AG04449 (cell line): Measurements from ENCODE around the gene SH3PXD2B.
"Not testable (repeated sequence)": the region's sequence is repeated elsewhere in the genome, so short reads cannot be mapped to it uniquely, and the experiment has no call there.

Experiments
- CTCF ChIA-PET: fragments of 350-600 bp; formaldehyde crosslinking; extraction: SDS; loops from one replicate; lab custom pipeline; 2021; ENCODE audit warnings: antibody characterized with exemption; lab: Yijun Ruan, JAX
- POLR2A ChIA-PET: fragments of 400-600, 350-600 bp; formaldehyde crosslinking; extraction: SDS; loops from one replicate; lab custom pipeline; 2020; ENCODE audit warnings: antibody characterized with exemption, inconsistent platforms; lab: Yijun Ruan, JAX
- DNase-seq: peaks from one replicate; pipeline ENCODE4 v3.0.0-alpha.2; 2010; ENCODE audit warnings: low read depth, low spot score
- H3K4me3 ChIP-seq: 2 replicates; pipeline ENCODE4 v1.5.1; 2011; ENCODE audit warnings: low read depth, mild to moderate bottlenecking, control low read depth, low read length
- TF ChIP-seq, protein P1 (sequence below): IDR thresholded peaks from one replicate; pipeline ENCODE4 v1.5.1; 2011; ENCODE audit warnings: mild to moderate bottlenecking, moderate library complexity, low read length, control low read depth, inconsistent platforms; ENCODE audit not compliant: insufficient read depth; ENCODE audit errors: missing control alignments

The SH3PXD2B gene

DNA sequence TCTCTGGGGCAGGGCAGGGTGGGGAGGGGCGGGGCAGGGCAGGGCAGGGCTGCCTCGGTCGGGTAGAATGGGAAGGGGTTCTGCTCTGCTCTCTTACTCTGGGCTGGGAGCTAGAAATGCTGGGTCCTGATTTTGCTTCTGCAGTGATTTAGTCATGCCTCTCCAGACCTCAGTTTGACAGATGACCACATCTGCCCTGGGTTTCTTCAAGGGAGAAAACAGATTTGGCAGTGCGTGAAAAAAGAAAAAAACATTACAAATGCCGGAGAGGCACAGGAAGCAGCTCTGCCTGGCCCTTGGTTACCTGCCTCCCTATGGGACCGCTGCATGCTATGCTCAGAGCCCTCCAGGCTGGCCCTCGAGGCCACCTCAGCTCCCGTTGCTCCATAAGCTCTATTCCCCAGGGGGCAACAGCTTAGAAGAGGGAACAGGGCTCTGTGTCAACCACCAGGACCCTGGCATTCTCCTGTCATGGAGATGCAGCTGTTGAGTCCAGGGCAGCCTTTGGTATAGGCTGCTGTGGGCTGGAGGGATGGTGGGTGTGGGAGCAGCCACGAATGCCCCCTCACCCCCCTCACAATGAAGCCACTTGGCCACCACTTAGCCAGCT is 117.5 kb downstream of the SH3PXD2B start:
- ChIA-PET CTCF (no interaction called here), POLR2A (no interaction called here)
- DNase-seq = no peak
- TF ChIP-seq, protein P1, sequence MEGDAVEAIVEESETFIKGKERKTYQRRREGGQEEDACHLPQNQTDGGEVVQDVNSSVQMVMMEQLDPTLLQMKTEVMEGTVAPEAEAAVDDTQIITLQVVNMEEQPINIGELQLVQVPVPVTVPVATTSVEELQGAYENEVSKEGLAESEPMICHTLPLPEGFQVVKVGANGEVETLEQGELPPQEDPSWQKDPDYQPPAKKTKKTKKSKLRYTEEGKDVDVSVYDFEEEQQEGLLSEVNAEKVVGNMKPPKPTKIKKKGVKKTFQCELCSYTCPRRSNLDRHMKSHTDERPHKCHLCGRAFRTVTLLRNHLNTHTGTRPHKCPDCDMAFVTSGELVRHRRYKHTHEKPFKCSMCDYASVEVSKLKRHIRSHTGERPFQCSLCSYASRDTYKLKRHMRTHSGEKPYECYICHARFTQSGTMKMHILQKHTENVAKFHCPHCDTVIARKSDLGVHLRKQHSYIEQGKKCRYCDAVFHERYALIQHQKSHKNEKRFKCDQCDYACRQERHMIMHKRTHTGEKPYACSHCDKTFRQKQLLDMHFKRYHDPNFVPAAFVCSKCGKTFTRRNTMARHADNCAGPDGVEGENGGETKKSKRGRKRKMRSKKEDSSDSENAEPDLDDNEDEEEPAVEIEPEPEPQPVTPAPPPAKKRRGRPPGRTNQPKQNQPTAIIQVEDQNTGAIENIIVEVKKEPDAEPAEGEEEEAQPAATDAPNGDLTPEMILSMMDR = no peak
- H3K4me3 ChIP-seq = no peak overlapping the region

DNA sequence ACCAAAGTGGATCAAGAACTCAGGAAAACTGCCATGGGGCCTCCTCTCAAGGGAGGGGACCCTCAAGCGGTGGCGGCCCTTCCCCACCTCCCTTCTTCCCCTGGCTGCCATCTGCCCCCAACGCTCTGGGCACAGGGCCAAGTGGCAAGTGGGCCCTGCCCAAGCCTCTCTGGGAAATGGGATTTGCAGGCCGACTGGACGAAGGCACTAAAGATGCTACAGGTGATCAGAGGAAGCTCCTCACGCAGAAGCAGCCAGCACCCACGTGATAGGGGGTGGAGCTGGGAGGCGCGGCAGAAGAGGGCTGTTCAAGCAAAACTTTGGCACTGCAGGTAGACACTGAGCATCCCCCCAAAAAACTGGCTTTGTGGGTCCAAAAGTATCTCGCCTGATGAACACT is 118.1 kb downstream of the SH3PXD2B start:
- ChIA-PET POLR2A (no interaction called here), CTCF (no interaction called here)
- no peak for DNase-seq
- TF ChIP-seq, protein P1 = no peak
- no peak overlapping the region for H3K4me3 ChIP-seq

GRCh38 chr5:172335721-172336120 is 118.6 kb downstream of the SH3PXD2B start:
- TF ChIP-seq, protein P1 = no peak
- no peak overlapping the region for H3K4me3 ChIP-seq
- ChIA-PET CTCF (no interaction called here), POLR2A (no interaction called here)
- no peak for DNase-seq

DNA sequence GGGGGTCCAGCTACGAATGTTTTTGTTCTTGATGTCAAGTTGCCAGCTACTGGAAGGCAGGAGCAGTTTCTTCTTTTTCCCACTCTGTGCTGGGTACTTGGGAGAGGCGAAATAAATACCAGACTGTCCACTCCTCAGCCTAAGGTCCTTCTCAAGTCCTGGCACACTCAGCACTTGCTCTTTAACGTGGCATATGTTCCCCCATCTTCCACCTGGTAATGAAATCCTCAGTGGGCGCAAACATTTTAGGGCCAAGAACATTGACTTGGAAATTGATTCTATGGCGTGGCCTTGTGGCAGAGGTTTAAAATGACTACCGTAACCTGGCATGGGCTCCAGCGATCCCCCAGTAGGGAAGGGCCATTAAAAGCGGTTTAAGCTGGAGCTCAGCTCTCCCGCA is 119.7 kb downstream of the SH3PXD2B start:
- H3K4me3 ChIP-seq = no peak overlapping the region
- ChIA-PET POLR2A (no interaction called here), CTCF (no interaction called here)
- DNase-seq = no peak
- TF ChIP-seq, protein P1 = no peak

GRCh38 chr5:172334196-172334595 is 120.1 kb downstream of the SH3PXD2B start:
- TF ChIP-seq, protein P1 = no peak
- ChIA-PET CTCF (no interaction called here), POLR2A (no interaction called here)
- H3K4me3 ChIP-seq = no peak overlapping the region
- DNase-seq = no peak

DNA sequence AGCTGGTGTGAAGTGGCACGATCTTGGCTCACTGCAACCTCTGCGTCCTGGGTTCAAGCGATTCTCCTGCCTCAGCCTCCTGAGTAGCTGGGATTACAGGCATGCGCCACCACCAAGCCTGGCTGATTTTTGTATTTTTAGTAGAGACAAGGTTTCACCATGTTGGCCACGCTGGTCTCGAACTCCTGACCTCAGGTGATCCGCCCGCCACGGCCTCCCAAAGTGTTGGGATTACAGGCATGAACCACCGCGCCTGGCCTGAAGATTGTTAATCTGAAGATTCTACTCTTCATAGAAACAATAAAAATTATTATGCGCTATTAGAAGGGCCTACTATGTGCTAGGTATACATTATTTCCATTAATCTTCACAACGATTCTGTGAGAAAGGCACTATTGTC is 127.4 kb downstream of the SH3PXD2B start:
- DNase-seq, POLR2A ChIA-PET, CTCF ChIA-PET, H3K4me3 ChIP-seq: not testable (repeated sequence)

DNA sequence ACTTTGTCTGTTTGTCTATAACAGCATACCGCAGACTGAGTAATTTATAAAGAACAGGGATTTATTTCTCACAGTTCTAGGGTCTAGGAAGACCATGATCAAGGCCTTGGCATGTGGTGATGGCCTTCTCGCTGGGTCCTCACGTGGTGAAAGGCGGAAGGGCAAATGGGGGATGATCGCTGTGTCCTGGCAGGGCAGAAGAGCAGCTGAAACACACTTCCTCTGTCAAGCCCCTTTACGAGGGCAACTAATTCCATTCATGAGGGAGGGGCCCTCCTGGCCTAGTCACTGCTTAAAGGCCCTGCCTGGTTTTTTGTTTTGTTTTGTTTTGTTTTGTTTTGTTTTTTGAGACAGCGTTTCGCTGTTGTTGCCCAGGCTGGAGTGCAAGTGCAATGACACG is 128.9 kb downstream of the SH3PXD2B start:
- DNase-seq = no peak
- TF ChIP-seq, protein P1 = no peak
- no peak overlapping the region for H3K4me3 ChIP-seq
- POLR2A ChIA-PET = no interaction called here
- CTCF ChIA-PET = no interaction called here
